ENCODE results near the gene ANKH.

Gene ANKH

GRCh38 chr5:14760548-14761002, 111.0 kb downstream of the ANKH start:
- Histone ChIP-seq H3K27ac (ENCODE audit: low read depth, low read length) (no peak overlapping the region), H3K4me2 (ENCODE audit: low read length) (no peak overlapping the region), H2BK15ac (replicated peaks; ENCODE audit: low read depth) (no peak overlapping the region), H2BK5ac (ENCODE audit: low read length) (no peak overlapping the region), H3K79me1 (ENCODE audit: low read length) (no peaks in the 10 kb centered on the region), H3K23ac (ENCODE audit: low read length) (no peak overlapping the region), H3K4ac (ENCODE audit: low read depth, low read length) (no peak overlapping the region), H2AK5ac (ENCODE audit: low read length) (no peak overlapping the region), H3K36me3 (ENCODE audit: control insufficient read depth, insufficient read depth, low read length) (no peaks in the 10 kb centered on the region), H3K27me3 (ENCODE audit: insufficient read depth, low read length, poor library complexity) (no peaks in the 10 kb centered on the region), H3K4me3 (ENCODE audit: low read length) (no peak overlapping the region), H3K9ac (ENCODE audit: low read length) (no peak overlapping the region), H3K18ac (ENCODE audit: low read length) (no peak overlapping the region), H2BK120ac (ENCODE audit: low read depth, low read length) (no peak overlapping the region), H3K4me1 (ENCODE audit: control insufficient read depth, low read depth, low read length) (no peaks in the 10 kb centered on the region), H3K56ac (ENCODE audit: low read length) (no peak overlapping the region), H3K79me2 (ENCODE audit: control insufficient read depth, insufficient read depth, low read length) (no peaks in the 10 kb centered on the region), H4K8ac (ENCODE audit: low read depth, low read length) (no peak overlapping the region), H4K5ac (ENCODE audit: low read length) (no peak overlapping the region)
- no CpG with 5 or more reads among the region's 4 CpGs for WGBS (ENCODE audit: extremely low coverage, insufficient coverage, low lambda C conversion rate)
- no peak for DNase-seq

- Histone ChIP-seq H4K5ac (ENCODE audit: low read length) (no peak overlapping the region), H3K27ac (ENCODE audit: low read depth, low read length) (no peak overlapping the region), H3K4ac (ENCODE audit: low read depth, low read length) (no peak overlapping the region), H3K27me3 (ENCODE audit: insufficient read depth, low read length, poor library complexity) (no peaks in the 10 kb centered on the region), H3K79me2 (ENCODE audit: control insufficient read depth, insufficient read depth, low read length) (no peaks in the 10 kb centered on the region), H3K56ac (ENCODE audit: low read length) (no peak overlapping the region), H2BK120ac (ENCODE audit: low read depth, low read length) (no peak overlapping the region), H3K23ac (ENCODE audit: low read length) (no peak overlapping the region), H4K8ac (ENCODE audit: low read depth, low read length) (no peak overlapping the region), H2BK5ac (ENCODE audit: low read length) (no peak overlapping the region), H3K18ac (ENCODE audit: low read length) (no peak overlapping the region), H3K79me1 (ENCODE audit: low read length) (no peaks in the 10 kb centered on the region), H3K36me3 (ENCODE audit: control insufficient read depth, insufficient read depth, low read length) (no peaks in the 10 kb centered on the region), H3K9ac (ENCODE audit: low read length) (no peak overlapping the region), H3K4me3 (ENCODE audit: low read length) (no peak overlapping the region), H2BK15ac (replicated peaks; ENCODE audit: low read depth) (no peak overlapping the region), H2AK5ac (ENCODE audit: low read length) (no peak overlapping the region), H3K4me2 (ENCODE audit: low read length) (no peak overlapping the region), H3K4me1 (ENCODE audit: control insufficient read depth, low read depth, low read length) (no peaks in the 10 kb centered on the region)
- DNase-seq: no peak
- no CpG with 5 or more reads among the region's 6 CpGs for WGBS (ENCODE audit: extremely low coverage, insufficient coverage, low lambda C conversion rate)
Observed at GRCh38 chr5:14759744-14760547, 111.6 kb downstream of the ANKH start.

DNA sequence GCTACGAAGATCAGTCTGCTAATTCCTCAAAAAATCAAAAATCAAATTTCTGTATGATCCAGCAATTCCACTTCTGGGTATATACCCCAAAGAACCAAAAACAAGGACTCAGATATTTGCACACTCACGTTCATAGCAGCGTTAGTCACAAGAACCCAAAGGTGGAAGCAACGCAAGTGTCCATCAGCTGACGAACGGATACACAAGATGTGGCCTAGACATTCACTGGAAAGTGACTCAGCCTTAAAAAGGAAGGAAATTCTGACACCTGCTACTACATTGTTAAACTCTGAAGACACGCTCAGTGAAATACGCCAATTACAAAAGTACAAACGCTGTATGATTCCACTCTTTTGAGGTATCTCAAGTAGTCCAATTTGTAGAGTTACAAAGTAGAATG, 113.7 kb downstream of the ANKH start:
- Histone ChIP-seq H3K36me3 (ENCODE audit: control insufficient read depth, insufficient read depth, low read length) (no peaks in the 10 kb centered on the region), H3K18ac (ENCODE audit: low read length) (no peak overlapping the region), H2BK5ac (ENCODE audit: low read length) (no peak overlapping the region), H3K4me2 (ENCODE audit: low read length) (no peak overlapping the region), H3K79me1 (ENCODE audit: low read length) (no peaks in the 10 kb centered on the region), H3K9ac (ENCODE audit: low read length) (no peak overlapping the region), H3K79me2 (ENCODE audit: control insufficient read depth, insufficient read depth, low read length) (no peaks in the 10 kb centered on the region), H2BK120ac (ENCODE audit: low read depth, low read length) (no peak overlapping the region), H3K56ac (ENCODE audit: low read length) (no peak overlapping the region), H2AK5ac (ENCODE audit: low read length) (no peak overlapping the region), H4K8ac (ENCODE audit: low read depth, low read length) (no peak overlapping the region), H2BK15ac (replicated peaks; ENCODE audit: low read depth) (no peak overlapping the region), H3K4ac (ENCODE audit: low read depth, low read length) (no peak overlapping the region), H4K5ac (ENCODE audit: low read length) (no peak overlapping the region), H3K4me1 (ENCODE audit: control insufficient read depth, low read depth, low read length) (no peaks in the 10 kb centered on the region), H3K27me3 (ENCODE audit: insufficient read depth, low read length, poor library complexity) (no peaks in the 10 kb centered on the region), H3K4me3 (ENCODE audit: low read length) (no peak overlapping the region), H3K27ac (ENCODE audit: low read depth, low read length) (no peak overlapping the region), H3K23ac (ENCODE audit: low read length) (no peak overlapping the region)
- no peak for DNase-seq
- WGBS (ENCODE audit: extremely low coverage, insufficient coverage, low lambda C conversion rate): no CpG with 5 or more reads among the region's 9 CpGs

DNA sequence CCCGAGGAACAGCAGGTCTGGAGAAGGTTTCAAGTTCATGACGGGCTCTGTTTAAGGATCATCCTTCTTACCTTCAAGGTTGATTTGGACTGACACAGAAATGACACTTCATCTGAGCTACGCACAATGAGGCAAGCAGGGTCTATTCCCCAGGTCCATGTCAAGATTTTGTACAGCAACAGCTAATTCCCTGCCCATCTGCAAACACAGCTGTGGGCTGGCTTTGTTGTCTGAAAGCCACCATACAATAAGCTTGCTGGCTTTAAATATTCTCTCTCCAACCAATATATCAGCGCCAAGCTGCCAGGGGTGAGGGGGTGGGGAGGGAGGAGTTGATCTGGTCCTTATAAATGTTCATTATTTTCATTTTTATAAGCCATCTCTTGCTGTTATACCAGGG, 115.1 kb downstream of the ANKH start:
- no peaks in the 10 kb centered on the region for H3K27me3 ChIP-seq (ENCODE audit: insufficient read depth, low read length, poor library complexity)
- WGBS (ENCODE audit: extremely low coverage, insufficient coverage, low lambda C conversion rate): no CpG with 5 or more reads among the region's 4 CpGs
- H3K79me1 ChIP-seq (ENCODE audit: low read length): no peaks in the 10 kb centered on the region
- no peak overlapping the region for H2BK120ac ChIP-seq (ENCODE audit: low read depth, low read length)
- no peak overlapping the region for H2BK5ac ChIP-seq (ENCODE audit: low read length)
- no peak overlapping the region for H3K4ac ChIP-seq (ENCODE audit: low read depth, low read length)
- no peaks in the 10 kb centered on the region for H3K79me2 ChIP-seq (ENCODE audit: control insufficient read depth, insufficient read depth, low read length)
- no peak for DNase-seq
- H2BK15ac ChIP-seq (replicated peaks; ENCODE audit: low read depth): no peak overlapping the region
- H3K4me3 ChIP-seq (ENCODE audit: low read length): no peak overlapping the region
- H3K4me1 ChIP-seq (ENCODE audit: control insufficient read depth, low read depth, low read length): no peaks in the 10 kb centered on the region
- no peak overlapping the region for H3K27ac ChIP-seq (ENCODE audit: low read depth, low read length)
- no peak overlapping the region for H3K4me2 ChIP-seq (ENCODE audit: low read length)
- H3K56ac ChIP-seq (ENCODE audit: low read length): no peak overlapping the region
- H3K9ac ChIP-seq (ENCODE audit: low read length): no peak overlapping the region
- no peak overlapping the region for H2AK5ac ChIP-seq (ENCODE audit: low read length)
- H3K36me3 ChIP-seq (ENCODE audit: control insufficient read depth, insufficient read depth, low read length): no peaks in the 10 kb centered on the region
- H4K8ac ChIP-seq (ENCODE audit: low read depth, low read length): no peak overlapping the region
- H3K23ac ChIP-seq (ENCODE audit: low read length): no peak overlapping the region
- no peak overlapping the region for H3K18ac ChIP-seq (ENCODE audit: low read length)
- no peak overlapping the region for H4K5ac ChIP-seq (ENCODE audit: low read length)

DNA sequence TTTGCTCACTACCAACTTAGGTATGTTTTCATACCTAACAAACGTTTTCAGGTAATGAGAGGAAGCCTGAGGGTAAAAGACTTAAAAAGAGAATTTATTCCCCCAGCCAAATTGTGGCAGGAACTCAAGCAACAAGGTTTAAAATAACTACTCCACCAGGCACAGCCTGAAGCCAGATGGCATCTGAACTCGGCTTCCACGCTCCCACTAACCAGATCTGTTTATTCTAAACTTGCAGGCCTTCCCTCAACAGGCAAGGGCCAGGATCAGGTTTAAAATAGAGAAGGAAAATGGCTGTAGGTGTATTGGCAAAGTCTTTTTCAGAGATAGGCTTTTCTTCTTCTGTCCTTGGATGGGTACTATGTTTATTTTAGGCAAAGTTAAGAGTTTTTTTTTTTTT, 117.6 kb downstream of the ANKH start:
- Histone ChIP-seq H4K8ac (ENCODE audit: low read depth, low read length) (no peak overlapping the region), H2AK5ac (ENCODE audit: low read length) (no peak overlapping the region), H3K56ac (ENCODE audit: low read length) (no peak overlapping the region), H3K4me3 (ENCODE audit: low read length) (no peak overlapping the region), H3K18ac (ENCODE audit: low read length) (no peak overlapping the region), H3K4me1 (ENCODE audit: control insufficient read depth, low read depth, low read length) (no peaks in the 10 kb centered on the region), H3K4me2 (ENCODE audit: low read length) (no peak overlapping the region), H2BK5ac (ENCODE audit: low read length) (no peak overlapping the region), H3K27ac (ENCODE audit: low read depth, low read length) (no peak overlapping the region), H4K5ac (ENCODE audit: low read length) (no peak overlapping the region), H3K4ac (ENCODE audit: low read depth, low read length) (no peak overlapping the region), H3K23ac (ENCODE audit: low read length) (no peak overlapping the region), H2BK120ac (ENCODE audit: low read depth, low read length) (no peak overlapping the region), H3K9ac (ENCODE audit: low read length) (no peak overlapping the region), H2BK15ac (replicated peaks; ENCODE audit: low read depth) (no peak overlapping the region), H3K36me3 (ENCODE audit: control insufficient read depth, insufficient read depth, low read length) (no peaks in the 10 kb centered on the region), H3K27me3 (ENCODE audit: insufficient read depth, low read length, poor library complexity) (no peaks in the 10 kb centered on the region), H3K79me2 (ENCODE audit: control insufficient read depth, insufficient read depth, low read length) (no peaks in the 10 kb centered on the region), H3K79me1 (ENCODE audit: low read length) (no peaks in the 10 kb centered on the region)
- no peak for DNase-seq
- no CpG with 5 or more reads among the region's 3 CpGs for WGBS (ENCODE audit: extremely low coverage, insufficient coverage, low lambda C conversion rate)

GRCh38 chr5:14753292-14753691, 118.3 kb downstream of the ANKH start:
- Histone ChIP-seq H3K79me2 (ENCODE audit: control insufficient read depth, insufficient read depth, low read length) (no peaks in the 10 kb centered on the region), H3K36me3 (ENCODE audit: control insufficient read depth, insufficient read depth, low read length) (no peaks in the 10 kb centered on the region), H2BK120ac (ENCODE audit: low read depth, low read length) (no peak overlapping the region), H3K79me1 (ENCODE audit: low read length) (no peaks in the 10 kb centered on the region), H3K4me3 (ENCODE audit: low read length) (no peak overlapping the region), H3K4ac (ENCODE audit: low read depth, low read length) (no peak overlapping the region), H3K18ac (ENCODE audit: low read length) (no peak overlapping the region), H3K27me3 (ENCODE audit: insufficient read depth, low read length, poor library complexity) (no peaks in the 10 kb centered on the region), H3K4me1 (ENCODE audit: control insufficient read depth, low read depth, low read length) (no peaks in the 10 kb centered on the region), H3K27ac (ENCODE audit: low read depth, low read length) (no peak overlapping the region), H2BK15ac (replicated peaks; ENCODE audit: low read depth) (no peak overlapping the region), H3K9ac (ENCODE audit: low read length) (no peak overlapping the region), H3K4me2 (ENCODE audit: low read length) (no peak overlapping the region), H2BK5ac (ENCODE audit: low read length) (no peak overlapping the region), H4K8ac (ENCODE audit: low read depth, low read length) (no peak overlapping the region), H4K5ac (ENCODE audit: low read length) (no peak overlapping the region), H3K23ac (ENCODE audit: low read length) (no peak overlapping the region), H2AK5ac (ENCODE audit: low read length) (no peak overlapping the region), H3K56ac (ENCODE audit: low read length) (no peak overlapping the region)
- no peak for DNase-seq
- WGBS (ENCODE audit: extremely low coverage, insufficient coverage, low lambda C conversion rate): no CpG with 5 or more reads among the region's 6 CpGs
